ENCODE data around the gene FADS1.

Gene FADS1

GRCh38 chr11:61815790-61816735 lies 740 bp downstream of the FADS1 start:
- Histone ChIP-seq H3K4me3 (ENCODE audit: low read depth, low read length) (peak overlapping the region; percentile 63), H3K36me3 (ENCODE audit: control insufficient read depth, insufficient read depth, low read length) (peaks cover 30% of the 10 kb centered on the region), H3K27me3 (ENCODE audit: control insufficient read depth, insufficient read depth, low read length) (no peaks in the 10 kb centered on the region), H3K27ac (ENCODE audit: low read depth, low read length) (peak overlapping the region; percentile 86), H3K9ac (ENCODE audit: low read length) (peak overlapping the region; percentile 97), H3K9me3 (ENCODE audit: control insufficient read depth, insufficient read depth, low read depth, low read length) (no peaks in the 10 kb centered on the region), H3K4me1 (ENCODE audit: control insufficient read depth, insufficient read depth, low read length) (peaks cover 14% of the 10 kb centered on the region)

DNA sequence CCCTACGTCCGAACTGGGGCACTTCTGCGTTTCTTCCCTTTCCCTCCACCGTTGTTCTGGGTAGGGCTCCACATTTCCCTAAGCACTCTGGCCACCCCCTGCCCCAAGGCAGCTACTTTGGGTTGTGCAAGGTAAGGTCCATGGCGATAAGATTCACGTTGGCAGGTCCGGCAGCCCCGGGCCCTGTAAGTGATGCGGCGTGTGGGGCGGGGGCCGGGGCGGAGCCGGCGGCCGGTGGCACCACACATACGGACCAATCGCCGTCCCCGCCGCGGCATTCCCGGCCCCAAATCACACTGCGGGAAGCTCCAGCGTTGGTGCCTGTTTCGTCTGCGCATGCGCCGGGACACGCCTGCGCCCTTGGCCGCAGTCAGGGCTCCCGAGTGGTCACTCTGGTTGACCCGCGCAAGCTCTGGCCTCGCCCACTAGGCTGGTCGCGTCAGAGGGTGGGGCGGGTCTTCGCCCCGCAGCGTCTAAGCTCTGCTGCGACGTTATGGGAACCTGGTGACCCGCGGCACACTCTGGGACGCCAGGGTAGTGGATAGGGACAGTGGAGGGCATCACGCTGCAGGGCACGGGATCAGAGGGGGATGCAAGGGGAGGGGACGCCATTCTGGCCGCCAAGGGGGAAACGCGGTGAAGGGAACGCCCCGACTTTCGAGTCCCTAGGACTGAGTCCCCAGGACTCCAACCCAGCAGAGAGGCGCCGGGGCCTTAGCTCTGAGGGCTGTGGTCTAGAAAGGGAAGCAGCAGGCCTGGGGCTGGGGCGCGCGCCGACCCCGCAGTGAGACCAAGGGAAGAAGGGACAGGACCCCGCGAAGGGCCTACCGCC lies 1.6 kb downstream of the FADS1 start:
- Histone ChIP-seq H3K9me3 (ENCODE audit: control insufficient read depth, insufficient read depth, low read depth, low read length) (no peaks in the 10 kb centered on the region), H3K4me1 (ENCODE audit: control insufficient read depth, insufficient read depth, low read length) (peaks cover 14% of the 10 kb centered on the region), H3K27me3 (ENCODE audit: control insufficient read depth, insufficient read depth, low read length) (no peaks in the 10 kb centered on the region), H3K27ac (ENCODE audit: low read depth, low read length) (peak overlapping the region; percentile 86), H3K36me3 (ENCODE audit: control insufficient read depth, insufficient read depth, low read length) (peaks cover 39% of the 10 kb centered on the region), H3K9ac (ENCODE audit: low read length) (peak overlapping the region; percentile 97), H3K4me3 (ENCODE audit: low read depth, low read length) (peak overlapping the region; percentile 63)

DNA sequence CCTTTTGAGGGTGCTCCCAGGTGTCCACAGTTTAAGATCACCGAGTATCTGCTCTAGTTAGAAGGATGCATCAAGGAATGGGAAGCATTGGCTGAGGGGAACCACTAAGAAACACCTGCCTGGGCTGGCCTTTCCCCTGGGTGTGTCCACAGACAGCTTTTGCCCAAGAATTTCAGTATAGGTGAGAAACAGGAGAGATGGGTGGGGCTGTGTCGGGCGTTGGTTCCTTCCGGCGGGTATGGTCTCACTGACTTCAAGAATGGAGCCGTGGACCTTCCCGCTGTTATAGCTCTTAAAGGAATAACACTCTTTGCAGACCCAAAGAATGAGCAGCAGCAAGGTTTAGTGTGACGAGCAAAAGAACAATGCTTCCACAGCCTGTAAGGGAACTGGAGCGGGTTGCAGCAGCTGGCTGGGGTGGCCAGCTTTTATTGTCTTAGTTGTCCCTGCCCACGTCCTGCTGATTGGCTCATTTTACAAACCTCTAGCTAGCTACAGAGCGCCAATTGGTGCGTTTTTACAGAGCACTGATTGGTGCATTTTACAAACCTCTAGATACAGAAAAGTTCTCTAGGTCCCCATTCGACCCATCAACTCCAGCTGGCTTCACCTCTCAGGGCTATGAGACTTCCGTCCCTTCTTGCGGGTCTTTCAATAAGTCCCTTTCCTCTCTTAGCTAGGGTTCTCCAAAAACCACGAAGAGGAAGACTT lies 2.4 kb downstream of the FADS1 start:
- Histone ChIP-seq H3K27ac (ENCODE audit: low read depth, low read length) (peak overlapping the region; percentile 85), H3K4me1 (ENCODE audit: control insufficient read depth, insufficient read depth, low read length) (peaks cover 14% of the 10 kb centered on the region), H3K9me3 (ENCODE audit: control insufficient read depth, insufficient read depth, low read depth, low read length) (no peaks in the 10 kb centered on the region), H3K9ac (ENCODE audit: low read length) (peak overlapping the region; percentile 90), H3K27me3 (ENCODE audit: control insufficient read depth, insufficient read depth, low read length) (no peaks in the 10 kb centered on the region), H3K36me3 (ENCODE audit: control insufficient read depth, insufficient read depth, low read length) (peaks cover 46% of the 10 kb centered on the region), H3K4me3 (ENCODE audit: low read depth, low read length) (peak overlapping the region; percentile 63)

DNA sequence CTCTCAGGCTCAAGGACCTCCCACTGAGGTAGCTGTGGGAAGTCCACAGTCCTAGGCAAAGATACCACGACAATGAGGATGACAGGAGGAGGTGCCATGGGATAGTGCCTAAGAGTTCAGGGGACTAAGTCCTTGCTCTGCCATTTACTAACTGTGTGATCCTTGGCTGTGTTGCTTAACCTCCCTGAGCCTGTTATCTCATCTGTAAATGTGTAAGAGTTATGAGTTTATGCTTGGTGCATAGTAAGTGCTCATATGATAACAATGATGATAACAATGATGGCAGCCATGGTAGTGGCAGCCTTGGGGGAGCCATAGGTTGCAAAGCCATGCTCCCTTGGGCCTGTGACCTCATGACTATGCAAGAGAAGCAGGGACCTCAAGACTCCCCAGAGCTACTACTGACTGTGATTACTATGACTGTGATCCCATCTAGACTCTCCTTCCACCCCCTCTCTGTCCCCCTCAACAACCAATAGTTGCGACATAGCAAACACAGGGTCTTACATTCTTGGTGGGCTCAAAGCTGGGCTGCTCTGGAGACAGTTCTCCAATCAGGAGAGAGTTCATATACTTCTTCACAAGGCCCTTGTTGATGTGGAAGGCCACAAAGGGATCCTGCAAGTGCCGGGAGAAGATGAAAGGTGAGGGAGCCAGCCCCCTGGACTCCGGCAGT lies 3.9 kb downstream of the FADS1 start:
- Histone ChIP-seq H3K4me3 (ENCODE audit: low read depth, low read length) (no peak overlapping the region), H3K9ac (ENCODE audit: low read length) (no peak overlapping the region), H3K27me3 (ENCODE audit: control insufficient read depth, insufficient read depth, low read length) (no peaks in the 10 kb centered on the region), H3K9me3 (ENCODE audit: control insufficient read depth, insufficient read depth, low read depth, low read length) (no peaks in the 10 kb centered on the region), H3K27ac (ENCODE audit: low read depth, low read length) (no peak overlapping the region), H3K4me1 (ENCODE audit: control insufficient read depth, insufficient read depth, low read length) (peaks cover 10% of the 10 kb centered on the region), H3K36me3 (ENCODE audit: control insufficient read depth, insufficient read depth, low read length) (peaks cover 61% of the 10 kb centered on the region)

- Histone ChIP-seq H3K4me3 (ENCODE audit: low read depth, low read length) (no peak overlapping the region), H3K27ac (ENCODE audit: low read depth, low read length) (no peak overlapping the region), H3K27me3 (ENCODE audit: control insufficient read depth, insufficient read depth, low read length) (no peaks in the 10 kb centered on the region), H3K9me3 (ENCODE audit: control insufficient read depth, insufficient read depth, low read depth, low read length) (no peaks in the 10 kb centered on the region), H3K36me3 (ENCODE audit: control insufficient read depth, insufficient read depth, low read length) (peaks cover 71% of the 10 kb centered on the region), H3K9ac (ENCODE audit: low read length) (no peak overlapping the region), H3K4me1 (ENCODE audit: control insufficient read depth, insufficient read depth, low read length) (peaks cover 3% of the 10 kb centered on the region; the same call in 1 of the 2 replicates)
These were observed 5.0 kb downstream of the FADS1 start for GRCh38 chr11:61811831-61812230.

DNA sequence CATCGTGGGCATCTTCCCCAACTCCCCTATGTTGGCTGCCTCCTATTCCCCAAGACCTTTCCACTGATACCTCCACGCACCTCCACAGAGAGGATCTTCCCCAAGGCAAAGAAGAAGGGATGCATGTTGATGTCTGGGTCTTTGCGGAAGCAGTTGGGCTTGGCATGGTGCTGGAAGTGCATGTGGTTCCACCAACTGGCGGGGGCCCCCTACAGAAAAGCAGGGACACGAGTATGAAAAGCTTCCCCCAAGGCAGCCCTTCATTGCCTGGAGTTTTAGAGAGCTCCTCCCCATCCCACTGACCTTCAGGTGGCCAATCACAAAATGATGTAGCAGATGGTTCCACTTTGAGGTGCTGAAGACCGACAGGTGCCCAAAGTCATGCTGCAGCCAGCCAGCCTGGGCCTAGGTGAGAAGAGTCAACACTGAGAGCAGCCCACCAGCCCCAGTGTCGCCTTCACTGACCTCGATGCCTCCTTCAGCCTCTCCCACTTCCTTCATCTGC lies 6.1 kb downstream of the FADS1 start:
- Histone ChIP-seq H3K9me3 (ENCODE audit: control insufficient read depth, insufficient read depth, low read depth, low read length) (no peaks in the 10 kb centered on the region), H3K4me1 (ENCODE audit: control insufficient read depth, insufficient read depth, low read length) (peaks cover 3% of the 10 kb centered on the region; the same call in 1 of the 2 replicates), H3K4me3 (ENCODE audit: low read depth, low read length) (no peak overlapping the region), H3K27ac (ENCODE audit: low read depth, low read length) (no peak overlapping the region), H3K36me3 (ENCODE audit: control insufficient read depth, insufficient read depth, low read length) (peaks cover 79% of the 10 kb centered on the region), H3K27me3 (ENCODE audit: control insufficient read depth, insufficient read depth, low read length) (no peaks in the 10 kb centered on the region), H3K9ac (ENCODE audit: low read length) (no peak overlapping the region)

DNA sequence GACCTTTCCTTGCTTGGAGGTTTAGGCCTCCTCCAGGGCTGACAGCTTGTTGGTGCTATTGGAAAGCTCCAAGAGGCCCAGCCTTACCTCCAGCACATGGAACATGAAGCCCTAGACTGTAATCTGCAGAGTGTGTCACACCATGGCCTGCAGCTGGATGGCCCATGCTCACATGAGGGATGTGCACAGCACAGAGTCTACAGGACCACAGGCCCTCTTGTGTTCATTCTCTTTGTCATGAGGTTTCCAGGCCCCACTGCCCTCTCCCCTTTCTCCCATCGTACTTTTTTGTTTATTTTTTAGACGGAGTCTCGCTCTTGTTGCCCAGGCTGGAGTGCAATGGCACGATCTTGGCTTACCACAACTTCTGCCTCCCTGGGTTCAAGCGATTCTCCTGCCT lies 10.0 kb downstream of the FADS1 start:
- Histone ChIP-seq H3K36me3 (ENCODE audit: control insufficient read depth, insufficient read depth, low read length) (peaks cover 95% of the 10 kb centered on the region), H3K9ac (ENCODE audit: low read length) (no peak overlapping the region), H3K27me3 (ENCODE audit: control insufficient read depth, insufficient read depth, low read length) (no peaks in the 10 kb centered on the region), H3K4me3 (ENCODE audit: low read depth, low read length) (no peak overlapping the region), H3K4me1 (ENCODE audit: control insufficient read depth, insufficient read depth, low read length) (no peaks in the 10 kb centered on the region), H3K27ac (ENCODE audit: low read depth, low read length) (no peak overlapping the region), H3K9me3 (ENCODE audit: control insufficient read depth, insufficient read depth, low read depth, low read length) (no peaks in the 10 kb centered on the region)

DNA sequence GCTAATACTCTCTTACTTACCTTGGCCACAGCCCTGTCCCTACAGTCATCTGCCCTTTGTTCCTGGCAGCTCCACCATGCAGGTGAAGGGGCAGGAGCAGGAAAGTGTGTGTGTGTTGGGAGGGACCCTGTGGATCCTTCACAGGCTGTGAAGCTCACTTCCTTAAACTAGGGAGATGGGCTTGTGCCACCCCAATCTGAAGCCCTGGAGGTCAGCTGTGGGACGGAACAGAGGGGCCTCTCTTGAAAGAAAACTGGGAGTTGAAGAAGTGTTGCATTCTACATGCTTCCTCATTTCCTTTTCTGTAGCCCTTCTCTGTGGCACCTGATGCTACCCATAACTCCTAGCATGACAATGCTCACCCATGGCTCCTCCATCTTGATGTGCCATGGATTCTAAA lies 11.7 kb downstream of the FADS1 start:
- no peaks in the 10 kb centered on the region for H3K4me1 ChIP-seq (ENCODE audit: control insufficient read depth, insufficient read depth, low read length)
- no peaks in the 10 kb centered on the region for H3K9me3 ChIP-seq (ENCODE audit: control insufficient read depth, insufficient read depth, low read depth, low read length)
- H3K27me3 ChIP-seq (ENCODE audit: control insufficient read depth, insufficient read depth, low read length): no peaks in the 10 kb centered on the region
- H3K9ac ChIP-seq (ENCODE audit: low read length): no peak overlapping the region
- no peak overlapping the region for H3K27ac ChIP-seq (ENCODE audit: low read depth, low read length)
- H3K4me3 ChIP-seq (ENCODE audit: low read depth, low read length): no peak overlapping the region
- H3K36me3 ChIP-seq (ENCODE audit: control insufficient read depth, insufficient read depth, low read length): peaks cover 93% of the 10 kb centered on the region

DNA sequence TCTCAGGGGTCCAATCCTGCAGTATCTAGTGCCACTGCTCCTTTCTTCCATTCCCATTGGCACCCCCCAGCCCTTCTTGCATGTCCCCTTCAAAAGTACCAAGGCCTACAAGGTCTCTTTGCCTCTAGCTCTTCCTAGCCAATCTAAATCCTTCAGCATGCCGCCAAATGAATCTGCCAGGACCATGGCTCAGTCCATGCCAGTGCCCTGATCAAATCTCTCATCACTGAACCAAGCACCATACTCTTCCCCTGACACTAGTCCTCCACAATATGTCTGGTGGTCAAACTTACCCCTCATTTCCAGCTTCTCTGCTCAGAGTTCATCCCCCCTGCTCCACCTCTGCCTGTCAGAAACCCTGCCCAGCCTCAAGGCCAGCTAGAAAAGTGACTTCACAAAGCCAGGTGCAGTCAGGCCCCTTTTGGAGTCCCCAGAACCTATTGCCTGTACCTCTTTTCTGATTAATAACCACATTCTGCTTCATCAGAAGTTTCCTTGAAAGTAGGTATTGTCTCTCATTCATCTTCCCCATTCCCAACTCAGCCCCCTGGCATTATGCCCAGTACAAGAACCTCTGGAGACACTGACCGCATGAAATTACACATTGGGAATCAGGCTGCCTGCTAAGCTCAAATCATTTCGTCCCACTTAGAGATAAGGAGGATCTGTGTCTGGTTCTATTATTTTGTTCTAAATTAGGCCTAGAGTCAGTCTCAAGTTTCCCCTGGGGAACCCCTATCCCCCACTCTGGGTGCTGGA lies 12.7 kb downstream of the FADS1 start:
- H3K9me3 ChIP-seq (ENCODE audit: control insufficient read depth, insufficient read depth, low read depth, low read length): no peaks in the 10 kb centered on the region

DNA sequence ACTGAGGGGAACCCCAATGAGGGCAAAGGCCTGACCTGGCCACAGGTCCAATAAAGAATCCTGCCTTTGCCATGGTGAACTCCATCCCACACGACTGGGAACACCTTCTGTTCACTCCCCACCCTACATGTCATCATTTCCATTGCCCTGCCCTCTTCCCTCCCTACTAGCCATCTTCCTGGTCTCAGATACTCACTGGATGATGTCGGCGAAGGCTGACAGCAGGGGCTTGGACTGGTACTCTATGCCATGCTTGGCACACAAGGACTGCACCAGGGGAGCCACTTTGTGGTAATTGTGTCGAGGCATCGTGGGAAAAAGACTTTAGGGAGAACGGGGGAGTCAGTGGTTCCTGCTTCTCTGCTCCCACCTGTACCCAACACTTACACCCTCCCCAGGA lies 14.2 kb downstream of the FADS1 start:
- H3K27me3 ChIP-seq (ENCODE audit: control insufficient read depth, insufficient read depth, low read length): no peaks in the 10 kb centered on the region
- no peaks in the 10 kb centered on the region for H3K9me3 ChIP-seq (ENCODE audit: control insufficient read depth, insufficient read depth, low read depth, low read length)
- no peak overlapping the region for H3K4me3 ChIP-seq (ENCODE audit: low read depth, low read length)
- peaks cover 86% of the 10 kb centered on the region for H3K36me3 ChIP-seq (ENCODE audit: control insufficient read depth, insufficient read depth, low read length)
- no peaks in the 10 kb centered on the region for H3K4me1 ChIP-seq (ENCODE audit: control insufficient read depth, insufficient read depth, low read length)
- H3K27ac ChIP-seq (ENCODE audit: low read depth, low read length): no peak overlapping the region
- H3K9ac ChIP-seq (ENCODE audit: low read length): no peak overlapping the region

More for the DNA sequence above, 12.7 kb downstream of the FADS1 start:
- Histone ChIP-seq H3K27me3 (ENCODE audit: control insufficient read depth, insufficient read depth, low read length) (no peaks in the 10 kb centered on the region), H3K27ac (ENCODE audit: low read depth, low read length) (no peak overlapping the region), H3K4me3 (ENCODE audit: low read depth, low read length) (no peak overlapping the region), H3K9ac (ENCODE audit: low read length) (no peak overlapping the region), H3K36me3 (ENCODE audit: control insufficient read depth, insufficient read depth, low read length) (peaks cover 93% of the 10 kb centered on the region), H3K4me1 (ENCODE audit: control insufficient read depth, insufficient read depth, low read length) (no peaks in the 10 kb centered on the region)
